ENCODE data around the gene STXBP6. TPM values are rescaled to one million over a fixed set of nuclear protein-coding genes. Genes with fewer than 3 reads are reported as not detected.

The STXBP6 gene
- total RNA-seq, 2 experiments from 2014 or later, result not detected

- Histone ChIP-seq H3K9me3 (ENCODE audit: control insufficient read depth in 1 of 2, insufficient read depth in 1 of 2, low read length in 2 of 2) (no peaks in the 10 kb centered on the region), H3K27me3 (ENCODE audit: control insufficient read depth in 1 of 2, insufficient read depth in 2 of 2, low read length in 2 of 2) (peaks cover 0 to 5% of the 10 kb centered on the region in 2 experiments), H3K36me3 (ENCODE audit: insufficient read depth, low read length) (no peaks in the 10 kb centered on the region), H3K27ac (ENCODE audit: low read depth in 1 of 2, low read length in 2 of 2) (no peak overlapping the region), H3K4me1 (ENCODE audit: insufficient read depth, low read length) (no peaks in the 10 kb centered on the region), H3K4me3 (ENCODE audit: low read length) (no peak overlapping the region)
- no peak for ATAC-seq (ENCODE audit: poor library complexity)
- ChIA-PET POLR2A (no interaction called here), CTCF (no interaction called here)
- Mint-ChIP-seq H3K4me1 (ENCODE audit: low read depth) (no peaks in the 10 kb centered on the region), H3K4me3 (no peak overlapping the region), H3K27me3 (peaks cover 59% of the 10 kb centered on the region), H3K36me3 (ENCODE audit: low read depth) (no peaks in the 10 kb centered on the region), H3K27ac (no peak overlapping the region), H3K9me3 (no peaks in the 10 kb centered on the region)
- no peak for TF ChIP-seq CTCF (IDR thresholded peaks at IDR 0.05)
- intact Hi-C loops (cut with DNase I, micrococcal nuclease), result no loop called here
- DNase-seq, result no peak
Measured at GRCh38 chr14:24817212-24818057, 232.5 kb downstream of the STXBP6 start.

GRCh38 chr14:24816929-24817211, 233.1 kb downstream of the STXBP6 start:
- H3K27ac ChIP-seq (ENCODE audit: low read depth in 1 of 2, low read length in 2 of 2), result no peak overlapping the region
- H3K4me3 ChIP-seq (ENCODE audit: low read length), result no peak overlapping the region
- Mint-ChIP-seq H3K9me3 (no peaks in the 10 kb centered on the region), H3K4me1 (ENCODE audit: low read depth) (no peaks in the 10 kb centered on the region), H3K4me3 (no peak overlapping the region), H3K36me3 (ENCODE audit: low read depth) (no peaks in the 10 kb centered on the region), H3K27ac (no peak overlapping the region), H3K27me3 (peaks cover 56% of the 10 kb centered on the region)
- CTCF ChIA-PET, result no interaction called here
- no peak for DNase-seq
- ATAC-seq (ENCODE audit: poor library complexity), result no peak
- intact Hi-C loops (cut with DNase I, micrococcal nuclease), result no loop called here
- TF ChIP-seq CTCF (IDR thresholded peaks at IDR 0.05), result no peak
- H3K27me3 ChIP-seq (ENCODE audit: control insufficient read depth in 1 of 2, insufficient read depth in 2 of 2, low read length in 2 of 2), result peaks cover 0 to 5% of the 10 kb centered on the region in 2 experiments
- H3K36me3 ChIP-seq (ENCODE audit: insufficient read depth, low read length), result no peaks in the 10 kb centered on the region
- POLR2A ChIA-PET, result no interaction called here
- H3K9me3 ChIP-seq (ENCODE audit: control insufficient read depth in 1 of 2, insufficient read depth in 1 of 2, low read length in 2 of 2), result no peaks in the 10 kb centered on the region
- H3K4me1 ChIP-seq (ENCODE audit: insufficient read depth, low read length), result no peaks in the 10 kb centered on the region

- H3K27ac Mint-ChIP-seq, result no peak overlapping the region
- no peak for TF ChIP-seq CTCF (IDR thresholded peaks at IDR 0.05)
- H3K9me3 Mint-ChIP-seq, result no peaks in the 10 kb centered on the region
- no peaks in the 10 kb centered on the region for H3K4me1 ChIP-seq (ENCODE audit: insufficient read depth, low read length)
- H3K27me3 ChIP-seq (ENCODE audit: control insufficient read depth in 1 of 2, insufficient read depth in 2 of 2, low read length in 2 of 2), result peaks cover 0 to 5% of the 10 kb centered on the region in 2 experiments
- ChIA-PET CTCF (no interaction called here), POLR2A (no interaction called here)
- no peaks in the 10 kb centered on the region for H3K36me3 Mint-ChIP-seq (ENCODE audit: low read depth)
- intact Hi-C loops (cut with DNase I, micrococcal nuclease), result no loop called here
- H3K4me3 Mint-ChIP-seq, result no peak overlapping the region
- no peak for ATAC-seq (ENCODE audit: poor library complexity)
- DNase-seq, result no peak
- H3K36me3 ChIP-seq (ENCODE audit: insufficient read depth, low read length), result no peaks in the 10 kb centered on the region
- no peak overlapping the region for H3K4me3 ChIP-seq (ENCODE audit: low read length)
- H3K27me3 Mint-ChIP-seq, result peaks cover 56% of the 10 kb centered on the region
- no peak overlapping the region for H3K27ac ChIP-seq (ENCODE audit: low read depth in 1 of 2, low read length in 2 of 2)
- no peaks in the 10 kb centered on the region for H3K4me1 Mint-ChIP-seq (ENCODE audit: low read depth)
- H3K9me3 ChIP-seq (ENCODE audit: control insufficient read depth in 1 of 2, insufficient read depth in 1 of 2, low read length in 2 of 2), result no peaks in the 10 kb centered on the region
Measured at GRCh38 chr14:24816011-24816928, 233.7 kb downstream of the STXBP6 start.

Data from CD4-positive, alpha-beta T cell (primary cell).